ENCODE results near the gene CCDC171. TPM values are rescaled to one million over a fixed set of nuclear protein-coding genes. Genes with fewer than 3 reads are reported as not detected.

The CCDC171 gene
- total RNA-seq, 1 experiment from 2014 or later, result 2.4 TPM

DNA sequence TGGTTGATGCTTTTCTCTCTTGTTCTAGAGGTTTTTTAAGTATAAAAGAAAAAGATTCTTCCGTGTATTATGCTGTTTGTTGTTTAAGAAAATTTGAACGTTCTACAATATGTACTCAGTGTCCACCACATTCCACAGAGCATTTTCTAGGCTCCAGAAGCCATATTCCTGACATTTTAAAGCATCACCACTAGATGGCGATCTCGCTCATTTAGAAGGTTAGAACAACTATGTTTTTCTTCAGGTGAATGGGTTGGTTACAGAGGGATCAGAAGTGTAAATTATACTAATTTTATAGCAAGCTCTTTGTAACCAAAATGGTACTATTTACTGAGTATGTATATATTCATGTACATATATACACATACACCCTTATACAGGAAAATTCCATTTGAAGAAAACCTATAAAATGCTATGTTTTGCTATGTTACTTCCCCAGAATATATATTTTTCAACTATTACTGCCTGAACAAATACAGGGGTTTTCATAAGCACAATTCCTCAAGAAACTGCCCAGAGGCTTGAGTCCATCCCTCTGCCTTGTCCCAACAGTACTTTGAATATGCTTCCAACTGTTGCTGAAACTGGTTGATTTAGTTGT, 284.3 kb downstream of the CCDC171 start:
- Histone ChIP-seq H2AFZ (ENCODE audit: low read length) (no peak overlapping the region), H4K8ac (replicated peaks; ENCODE audit: insufficient read length, low read depth, low read length) (no peak overlapping the region), H4K5ac (ENCODE audit: insufficient read length, low read depth, low read length) (no peak overlapping the region), H4K91ac (ENCODE audit: insufficient read length, low read depth, low read length) (no peak overlapping the region), H3K27ac (ENCODE audit: insufficient read length, low read depth, low read length) (no peak overlapping the region), H2BK5ac (ENCODE audit: insufficient read length, low read length) (no peak overlapping the region), H3T11ph (ENCODE audit: low read length) (no peak overlapping the region), H3K23me2 (ENCODE audit: insufficient read length, low read depth, low read length, poor library complexity, severe bottlenecking) (no peaks in the 10 kb centered on the region), H3K9me3 (ENCODE audit: control insufficient read depth, low read depth, low read length) (no peaks in the 10 kb centered on the region), H3K56ac (ENCODE audit: insufficient read length, low read depth, low read length) (no peak overlapping the region), H3K4me1 (ENCODE audit: insufficient read depth, low read length) (no peaks in the 10 kb centered on the region), H2BK120ac (ENCODE audit: low read depth, low read length, poor library complexity, severe bottlenecking) (no peak overlapping the region), H4K20me1 (ENCODE audit: control insufficient read depth, insufficient read depth, insufficient read length) (no peaks in the 10 kb centered on the region), H2BK12ac (ENCODE audit: insufficient read length, low read depth, low read length) (no peak overlapping the region), H2BK15ac (ENCODE audit: low read depth, low read length) (no peak overlapping the region), H3K4me2 (ENCODE audit: insufficient read depth, insufficient read length, low read length) (no peak overlapping the region), H3K14ac (ENCODE audit: insufficient read depth, low read length) (no peak overlapping the region), H3K79me1 (ENCODE audit: insufficient read depth, low read depth, low read length, poor library complexity, severe bottlenecking) (no peaks in the 10 kb centered on the region), H3K79me2 (ENCODE audit: insufficient read depth, low read length) (no peaks in the 10 kb centered on the region), H2AK5ac (ENCODE audit: insufficient read length, low read length) (no peak overlapping the region), H3K18ac (ENCODE audit: insufficient read length, low read depth, low read length) (no peak overlapping the region), H2BK20ac (ENCODE audit: low read depth, low read length, poor library complexity, severe bottlenecking) (no peak overlapping the region), H3K9ac (ENCODE audit: extremely low read depth, insufficient read length, low read length) (no peak overlapping the region), H3K23ac (ENCODE audit: insufficient read length, low read depth, low read length) (no peak overlapping the region), H3K4ac (ENCODE audit: low read depth, low read length) (no peak overlapping the region), H3K27me3 (ENCODE audit: insufficient read depth, low read length) (no peaks in the 10 kb centered on the region)
- TF ChIP-seq, protein P1, sequence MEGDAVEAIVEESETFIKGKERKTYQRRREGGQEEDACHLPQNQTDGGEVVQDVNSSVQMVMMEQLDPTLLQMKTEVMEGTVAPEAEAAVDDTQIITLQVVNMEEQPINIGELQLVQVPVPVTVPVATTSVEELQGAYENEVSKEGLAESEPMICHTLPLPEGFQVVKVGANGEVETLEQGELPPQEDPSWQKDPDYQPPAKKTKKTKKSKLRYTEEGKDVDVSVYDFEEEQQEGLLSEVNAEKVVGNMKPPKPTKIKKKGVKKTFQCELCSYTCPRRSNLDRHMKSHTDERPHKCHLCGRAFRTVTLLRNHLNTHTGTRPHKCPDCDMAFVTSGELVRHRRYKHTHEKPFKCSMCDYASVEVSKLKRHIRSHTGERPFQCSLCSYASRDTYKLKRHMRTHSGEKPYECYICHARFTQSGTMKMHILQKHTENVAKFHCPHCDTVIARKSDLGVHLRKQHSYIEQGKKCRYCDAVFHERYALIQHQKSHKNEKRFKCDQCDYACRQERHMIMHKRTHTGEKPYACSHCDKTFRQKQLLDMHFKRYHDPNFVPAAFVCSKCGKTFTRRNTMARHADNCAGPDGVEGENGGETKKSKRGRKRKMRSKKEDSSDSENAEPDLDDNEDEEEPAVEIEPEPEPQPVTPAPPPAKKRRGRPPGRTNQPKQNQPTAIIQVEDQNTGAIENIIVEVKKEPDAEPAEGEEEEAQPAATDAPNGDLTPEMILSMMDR (conservative IDR thresholded peaks at IDR 0.05), result peak; percentile 81
- H3K36me3 Mint-ChIP-seq (ENCODE audit: insufficient read depth in 1 of 3, low read depth in 3 of 3), result no peaks in the 10 kb centered on the region
- no peaks in the 10 kb centered on the region for H3K9me3 Mint-ChIP-seq
- no CpG with 5 or more reads among the region's 4 CpGs for WGBS (ENCODE audit: extremely low coverage, insufficient read length, low lambda C conversion rate)
- H3K4me3 Mint-ChIP-seq, result no peak overlapping the region
- DNase-seq, result no peak
- H3K27me3 Mint-ChIP-seq (ENCODE audit: low read depth), result no peaks in the 10 kb centered on the region
- H3K27ac Mint-ChIP-seq, result no peak overlapping the region
- no peaks in the 10 kb centered on the region for H3K4me1 Mint-ChIP-seq

Data from H9 (cell line).